Femur (tissue), 1 donor: ENCODE measurements around the gene ALOXE3.
A peak's percentile ranks its signal among the peaks of the same experiment; 100 is the strongest.

Experiments used
- DNase-seq: peaks from one replicate; pipeline ENCODE4 v3.0.0-alpha.2; 2017

Gene ALOXE3

DNA sequence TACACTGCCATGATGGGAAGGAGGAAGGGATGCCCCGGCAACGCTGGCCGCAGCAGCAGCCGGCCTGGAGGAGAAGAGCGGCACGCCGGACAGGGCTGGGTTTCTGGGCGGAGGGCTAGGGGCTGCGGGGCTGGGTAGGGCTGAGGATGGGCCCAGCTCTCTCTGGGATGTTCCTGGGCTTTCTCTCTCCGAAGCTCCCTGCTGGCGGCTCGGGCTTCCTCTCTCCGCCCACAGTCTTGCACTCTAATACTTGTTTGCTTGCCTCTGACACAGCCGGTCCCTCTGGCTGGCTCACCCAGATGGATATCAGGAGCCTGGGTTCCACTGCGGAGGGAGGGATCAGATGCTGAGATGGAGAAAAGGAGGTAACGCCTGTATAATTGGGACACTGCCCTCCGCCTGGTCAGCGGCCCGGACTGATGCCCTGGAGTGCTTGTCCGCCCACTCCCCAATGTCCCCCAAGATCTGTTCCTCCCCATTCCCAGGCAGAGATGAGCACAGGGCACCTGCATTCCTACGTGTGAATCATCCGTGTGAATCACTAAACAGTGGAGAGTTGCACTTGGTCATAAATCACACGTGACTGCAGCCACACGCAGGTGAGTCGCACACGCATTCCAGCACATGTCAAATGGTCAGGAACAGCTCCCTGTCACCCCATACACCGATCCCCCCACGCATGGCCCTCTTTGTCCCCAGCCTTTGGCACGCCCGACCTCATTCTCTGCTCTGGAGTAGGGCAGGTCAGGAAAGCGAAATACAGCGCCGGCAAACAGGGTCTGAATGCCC, at the start of gene ALOXE3:
Gene ALOXE3 (minus strand): TSS at position 535 of the 789 bp plus-strand sequence. CDS start 524 bp downstream, at position 11.
- peak; percentile 52 for DNase-seq

DNA sequence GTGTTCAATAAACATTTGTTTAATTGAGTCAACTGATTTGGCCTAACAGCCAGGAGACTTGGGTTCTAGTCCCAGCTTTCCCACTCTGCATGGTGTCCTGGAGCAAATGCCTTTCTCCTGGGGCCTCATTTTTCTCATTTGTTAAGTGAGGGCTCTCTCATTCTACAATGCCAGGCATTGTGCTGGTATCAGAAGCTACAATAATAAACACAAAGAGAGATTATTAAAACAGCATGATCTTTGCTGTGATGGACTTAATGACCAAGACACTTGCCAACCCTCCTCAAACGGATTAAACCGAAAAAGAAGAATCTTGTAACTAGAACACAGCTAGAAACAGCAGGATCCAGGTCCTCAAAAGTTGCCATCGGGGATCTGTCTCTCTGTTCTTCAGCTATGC, 49.2 kb upstream of the ALOXE3 start:
- DNase-seq, result no peak

DNA sequence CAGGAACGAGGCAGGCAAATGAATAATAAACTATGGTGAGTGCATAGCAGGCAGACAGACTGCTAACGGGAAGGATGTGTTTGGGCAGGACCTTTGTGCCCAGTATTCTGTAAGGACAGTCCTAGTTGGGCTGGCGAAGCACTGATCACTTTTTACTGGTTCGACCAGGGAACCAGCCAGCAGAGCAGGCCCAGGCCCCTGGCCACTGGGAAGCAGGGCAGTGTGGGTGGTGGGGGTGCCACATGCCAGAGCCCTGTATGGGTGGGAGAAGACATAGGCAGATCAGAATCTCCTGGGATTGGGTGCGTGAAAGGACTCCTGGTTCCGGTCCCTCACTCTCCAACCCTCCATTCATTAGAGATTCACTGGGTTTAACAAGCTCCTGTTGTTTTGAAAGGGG, 48.4 kb upstream of the ALOXE3 start:
- DNase-seq, result no peak

DNA sequence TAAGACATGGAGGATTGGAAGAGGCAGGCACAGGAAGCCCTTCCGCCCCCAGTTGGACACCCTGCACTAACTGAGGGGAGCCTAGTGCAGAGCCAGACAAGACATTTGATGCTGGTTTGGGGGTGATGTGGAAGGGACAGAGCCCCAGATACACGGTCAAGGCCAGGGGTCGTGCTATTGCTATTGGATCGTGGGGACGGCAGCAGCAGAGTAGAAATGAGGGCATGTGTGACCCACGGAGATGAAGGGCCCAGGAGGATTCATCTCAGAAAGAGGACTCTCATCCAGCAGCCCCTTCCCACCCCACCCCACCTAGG, 46.5 kb upstream of the ALOXE3 start:
- DNase-seq, result peak; percentile 25

DNA sequence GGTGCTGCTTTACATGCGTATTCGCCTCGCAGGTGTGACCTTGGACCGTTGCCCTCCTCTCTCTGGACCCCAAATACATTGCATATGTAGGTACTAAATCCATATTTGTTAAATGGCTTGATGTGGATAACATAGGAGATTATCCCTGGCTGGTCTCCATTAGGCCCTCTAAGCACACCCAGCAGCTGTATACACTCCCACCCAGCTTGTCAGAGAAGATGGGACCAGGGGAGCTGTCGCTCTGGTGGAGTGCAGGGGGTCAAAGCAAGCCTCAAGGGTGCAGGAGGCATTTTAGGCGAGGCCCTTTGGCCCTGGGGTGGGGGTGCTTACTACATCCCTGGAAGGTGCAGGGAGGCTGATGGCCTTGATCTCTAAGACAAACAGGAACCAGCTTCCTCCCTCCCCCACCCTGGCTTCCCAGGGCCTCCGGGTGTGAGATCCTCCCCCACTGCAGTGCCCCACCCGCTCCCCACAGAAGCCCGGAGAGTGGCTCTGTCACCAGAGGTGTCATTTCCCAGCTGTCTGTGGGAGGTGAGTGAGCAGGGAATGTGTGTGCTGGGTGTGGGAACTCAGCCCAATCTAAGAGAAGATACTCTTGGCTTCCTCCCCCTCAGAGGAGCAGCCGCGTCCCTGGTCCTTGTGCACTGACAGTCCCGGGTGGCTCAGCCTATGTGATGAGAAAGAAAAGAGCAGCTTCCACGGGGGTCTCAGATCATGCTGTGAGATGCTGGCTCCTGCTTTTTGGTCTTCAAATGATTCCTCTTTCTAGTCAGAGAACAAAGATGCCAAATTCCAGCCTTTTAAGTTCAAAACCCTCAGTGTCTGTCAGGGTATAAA, 45.9 kb upstream of the ALOXE3 start:
- peak; percentile 78 for DNase-seq

DNA sequence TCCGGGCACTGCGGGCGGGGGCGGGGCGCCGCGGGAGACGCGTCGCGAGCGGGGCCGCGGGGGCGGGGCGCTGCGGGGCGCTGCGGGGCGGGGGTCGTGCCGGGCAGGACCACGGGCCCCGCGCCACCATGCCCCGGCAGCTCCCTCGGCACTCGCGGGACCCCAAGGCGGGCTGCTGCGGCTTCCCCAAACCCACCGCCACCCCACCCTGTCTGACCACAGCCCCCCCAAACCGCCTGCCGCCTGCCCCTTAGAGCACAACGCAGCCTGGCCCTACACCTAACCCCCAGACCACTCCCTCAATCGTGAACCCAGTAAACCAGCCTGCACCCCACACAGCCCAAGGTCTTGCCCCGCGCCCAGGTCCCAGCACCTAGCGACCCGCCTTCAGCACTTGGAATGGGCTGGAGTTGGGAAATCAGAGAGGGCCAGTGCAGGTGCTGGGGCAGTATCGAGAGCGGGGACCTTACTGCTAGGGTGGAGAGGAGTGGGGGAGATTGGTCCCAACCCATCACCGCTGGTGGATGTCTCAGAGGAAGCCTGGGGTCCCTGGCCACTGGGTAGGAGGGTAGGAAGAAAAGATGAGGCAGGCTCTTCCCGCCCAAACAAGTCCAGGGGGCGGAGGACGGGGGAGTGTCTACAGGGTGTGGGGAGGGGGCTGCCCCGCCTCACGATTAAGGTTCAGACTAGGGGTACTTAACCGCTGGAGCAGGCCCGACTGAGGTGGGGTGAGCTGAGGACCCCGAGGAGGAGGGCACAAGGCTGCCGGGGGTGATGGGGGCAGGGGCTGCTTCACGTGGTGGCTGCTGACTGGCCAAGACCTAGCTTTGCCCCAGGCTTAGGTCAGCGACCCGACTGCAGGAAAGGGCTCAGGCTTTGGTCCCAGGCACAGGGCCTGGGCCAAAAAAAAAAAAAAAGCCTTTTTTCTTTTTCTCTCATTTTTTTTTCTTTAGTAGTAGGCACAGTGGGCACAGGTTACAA, 45.0 kb upstream of the ALOXE3 start:
- DNase-seq, result peak; percentile 48

DNA sequence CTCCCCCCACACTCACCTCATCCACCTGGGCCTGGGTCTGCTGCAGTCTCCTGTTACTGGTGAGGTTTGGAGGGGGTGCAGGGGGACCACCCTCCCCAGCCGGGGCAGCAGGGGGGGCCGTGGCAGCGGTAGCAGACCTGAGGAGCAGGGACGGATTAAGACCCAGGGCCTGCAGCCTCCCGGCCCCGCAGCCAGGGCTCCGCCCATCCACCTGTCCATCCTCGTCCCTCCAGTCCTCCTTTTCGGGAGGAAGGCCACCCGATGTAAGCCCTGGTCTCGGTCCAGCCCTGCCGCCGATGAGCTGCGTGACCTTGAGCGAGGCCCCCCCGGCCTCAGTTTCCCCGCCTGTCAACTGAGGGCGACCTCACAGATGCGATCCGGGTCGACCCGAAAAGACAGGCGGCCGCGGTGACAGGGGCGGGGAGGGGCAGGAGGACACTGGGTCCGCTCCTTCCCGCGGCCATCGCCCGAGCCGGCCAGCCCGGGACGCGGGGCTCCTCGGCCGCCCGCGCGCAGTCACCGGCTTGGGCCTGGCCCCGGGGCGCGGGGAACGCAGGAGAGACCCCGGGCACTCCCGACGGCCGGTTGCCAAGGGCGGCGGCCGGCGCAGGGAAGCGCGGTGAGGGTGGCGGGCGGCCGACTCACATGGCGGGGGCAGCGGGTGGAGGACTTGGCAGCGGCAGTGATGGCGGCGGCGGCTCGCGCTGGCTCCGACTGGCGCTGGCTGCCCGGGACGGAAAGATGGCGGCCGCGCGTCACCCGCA, 44.1 kb upstream of the ALOXE3 start, which contains the start of gene VAMP2:
Gene VAMP2 (minus strand): TSS at position 716 of the 764 bp plus-strand sequence. CDS start 69 bp downstream, at position 647.
- peak; percentile 91 for DNase-seq

DNA sequence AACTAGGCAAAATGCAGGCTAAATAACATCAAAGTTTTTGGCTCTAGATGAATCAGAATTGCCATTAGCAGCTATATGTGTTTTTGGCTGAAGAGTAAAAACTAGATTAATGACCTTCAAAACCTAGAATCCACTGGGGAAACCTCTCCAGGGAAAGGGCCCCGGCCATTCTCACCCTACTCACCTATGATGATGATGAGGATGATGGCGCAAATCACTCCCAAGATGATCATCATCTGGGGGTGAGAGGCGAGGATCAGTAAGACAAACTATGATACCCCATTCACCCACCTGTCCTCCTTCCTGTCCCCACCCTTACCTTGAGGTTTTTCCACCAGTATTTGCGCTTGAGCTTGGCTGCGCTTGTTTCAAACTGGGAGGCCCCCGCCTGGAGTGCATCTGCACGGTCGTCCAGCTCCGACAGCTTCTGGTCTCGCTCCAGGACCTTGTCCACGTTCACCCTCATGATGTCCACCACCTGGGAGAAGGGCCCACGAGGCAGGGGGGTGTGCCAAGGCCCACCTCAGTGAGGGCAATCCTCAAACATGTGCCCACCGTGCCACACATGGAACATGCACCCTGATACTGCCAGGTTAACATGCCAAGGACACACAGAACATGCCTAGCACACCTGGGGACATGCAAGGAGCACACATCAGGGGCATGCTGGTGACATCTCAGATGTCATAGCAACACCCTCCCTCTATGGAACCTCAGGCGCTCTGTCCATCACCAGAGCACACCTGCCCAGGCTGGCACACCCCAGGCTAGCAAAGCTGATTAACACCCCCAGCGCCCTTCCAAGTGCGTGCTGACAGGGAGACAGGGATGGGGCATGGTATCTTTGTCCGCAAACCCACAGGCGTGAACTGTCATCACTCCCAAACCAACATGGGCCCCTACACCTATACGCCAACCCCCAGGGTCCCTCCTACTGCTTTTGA, 43.2 kb upstream of the ALOXE3 start:
- peak; percentile 44 for DNase-seq

DNA sequence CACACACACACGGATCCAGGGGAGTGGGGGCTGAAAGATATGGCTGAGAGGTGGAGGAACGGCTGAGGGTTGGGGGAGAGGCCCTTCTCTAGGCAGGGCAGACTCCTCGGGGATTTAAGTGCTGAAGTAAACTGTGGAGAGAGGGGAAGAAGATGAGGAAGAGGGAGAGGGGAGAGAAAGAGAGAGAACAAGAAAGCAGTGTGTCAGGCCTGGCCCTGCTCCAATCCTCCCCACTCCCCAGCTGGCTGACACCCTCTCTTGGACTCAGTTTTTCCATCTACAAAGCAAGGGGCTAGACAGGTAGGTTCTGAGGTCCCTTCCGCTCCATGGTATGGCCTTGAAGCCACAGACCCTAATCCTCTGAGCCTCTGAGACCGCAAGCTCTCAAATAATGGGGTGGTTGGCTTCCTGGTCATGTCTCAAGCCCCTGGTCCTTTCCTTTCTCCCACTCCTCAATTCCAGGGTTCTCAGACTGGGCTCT, 42.5 kb upstream of the ALOXE3 start:
- peak; percentile 24 for DNase-seq

DNA sequence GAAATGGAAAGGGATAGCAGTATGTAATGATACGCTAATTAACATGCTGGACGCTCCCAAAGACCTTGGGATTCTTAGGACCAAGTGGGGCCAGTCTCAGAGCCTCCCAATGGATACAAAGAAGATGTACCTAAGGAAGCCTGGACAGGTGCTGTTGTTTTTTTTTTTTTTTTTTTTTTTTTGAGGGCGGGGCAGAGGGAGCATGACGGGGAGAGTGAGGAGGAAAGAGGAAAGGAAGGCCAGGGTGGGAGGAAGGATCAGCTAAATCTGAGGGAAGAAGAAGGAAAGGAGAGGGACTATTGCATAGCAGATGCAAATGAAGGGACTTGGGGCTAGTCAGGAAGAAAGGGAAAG, 41.9 kb upstream of the ALOXE3 start:
- no peak for DNase-seq

DNA sequence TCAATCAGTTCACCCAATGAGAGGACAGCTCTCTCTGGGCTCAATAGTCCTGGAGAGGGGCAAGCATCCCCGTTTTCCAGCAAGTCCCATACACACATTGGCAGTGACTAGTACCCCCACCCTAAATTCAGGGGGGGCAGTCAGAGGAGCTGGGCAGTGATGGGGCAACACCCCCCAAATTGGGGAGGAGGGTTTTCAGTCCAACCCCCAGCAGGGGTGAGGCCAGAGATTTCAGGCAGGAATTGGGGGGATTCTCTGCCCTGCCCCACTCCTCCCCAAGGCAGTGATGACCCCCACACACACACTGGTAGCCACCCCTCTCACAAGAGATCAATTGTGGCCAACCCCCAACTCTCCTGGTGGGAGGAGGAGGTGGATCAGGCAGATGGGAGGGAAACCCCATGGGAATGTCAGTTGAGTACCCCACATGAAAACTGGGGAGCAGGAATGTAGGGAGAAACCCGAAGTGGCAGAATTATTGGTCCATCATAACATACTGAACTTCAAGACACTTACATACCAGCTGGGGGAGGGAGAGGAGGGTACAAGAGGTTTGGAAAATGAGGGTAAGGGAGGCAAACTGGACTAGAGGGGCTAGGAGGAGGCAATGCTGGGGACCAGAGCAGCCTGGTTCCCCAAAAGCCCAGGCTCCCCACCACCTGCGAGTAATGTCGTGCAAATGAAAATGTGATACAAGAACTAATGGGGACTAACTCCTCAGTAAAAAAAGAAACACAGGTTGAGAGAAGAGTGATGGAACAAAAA, 41.3 kb upstream of the ALOXE3 start:
- no peak for DNase-seq

DNA sequence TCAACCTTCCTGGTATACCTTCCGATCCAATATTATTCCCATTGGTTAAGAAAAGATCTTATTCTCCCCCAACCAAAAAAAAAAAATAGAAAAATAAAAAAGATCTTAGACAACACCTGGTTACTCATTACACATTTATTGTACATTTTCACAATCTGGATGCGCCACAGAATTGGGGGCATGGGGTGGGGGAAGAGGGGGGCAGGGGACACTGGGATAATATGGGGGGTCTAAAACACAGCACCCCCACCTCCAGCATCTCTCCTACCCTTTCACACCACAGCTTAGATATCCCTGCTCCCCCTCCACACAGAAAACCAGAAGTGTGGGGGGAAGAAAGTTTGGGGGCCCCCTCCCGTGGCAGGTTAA, 40.7 kb upstream of the ALOXE3 start:
- DNase-seq, result no peak

DNA sequence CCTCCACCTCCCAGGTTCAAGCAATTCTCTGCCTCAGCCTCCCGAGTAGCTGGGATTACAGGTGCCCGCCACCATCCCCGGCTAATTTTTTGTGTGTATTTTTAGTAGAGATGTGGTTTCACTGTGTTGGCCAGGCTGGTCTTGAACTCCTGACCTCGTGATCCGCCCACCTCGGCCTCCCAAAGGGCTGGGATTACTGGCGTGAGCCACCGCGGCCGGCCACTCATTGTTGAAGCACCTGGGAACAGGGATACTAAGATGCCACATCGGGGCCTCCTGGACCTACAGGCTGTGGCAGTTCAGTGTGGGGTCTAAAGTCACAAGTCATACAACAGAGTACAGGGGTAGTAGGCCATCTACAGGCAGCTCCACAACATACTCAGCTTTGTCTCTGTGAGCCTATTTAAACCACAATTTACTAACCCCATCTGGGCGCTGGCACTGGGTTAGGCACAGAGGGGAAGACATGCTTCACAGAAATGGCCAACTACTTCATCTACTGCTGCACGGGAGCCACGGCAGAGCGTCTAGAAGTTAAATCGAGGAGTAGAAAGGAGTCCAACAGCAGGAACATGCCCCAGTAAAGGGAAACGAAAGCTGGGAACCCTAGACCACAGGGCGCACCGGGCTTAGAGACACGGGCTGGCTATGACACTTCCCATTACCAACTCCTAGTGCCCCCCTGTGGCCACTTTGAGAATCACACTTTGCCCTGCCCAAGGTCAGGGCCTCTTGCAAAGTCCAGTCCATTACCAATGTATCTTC, 40.1 kb upstream of the ALOXE3 start:
- DNase-seq, result peak; percentile 92

DNA sequence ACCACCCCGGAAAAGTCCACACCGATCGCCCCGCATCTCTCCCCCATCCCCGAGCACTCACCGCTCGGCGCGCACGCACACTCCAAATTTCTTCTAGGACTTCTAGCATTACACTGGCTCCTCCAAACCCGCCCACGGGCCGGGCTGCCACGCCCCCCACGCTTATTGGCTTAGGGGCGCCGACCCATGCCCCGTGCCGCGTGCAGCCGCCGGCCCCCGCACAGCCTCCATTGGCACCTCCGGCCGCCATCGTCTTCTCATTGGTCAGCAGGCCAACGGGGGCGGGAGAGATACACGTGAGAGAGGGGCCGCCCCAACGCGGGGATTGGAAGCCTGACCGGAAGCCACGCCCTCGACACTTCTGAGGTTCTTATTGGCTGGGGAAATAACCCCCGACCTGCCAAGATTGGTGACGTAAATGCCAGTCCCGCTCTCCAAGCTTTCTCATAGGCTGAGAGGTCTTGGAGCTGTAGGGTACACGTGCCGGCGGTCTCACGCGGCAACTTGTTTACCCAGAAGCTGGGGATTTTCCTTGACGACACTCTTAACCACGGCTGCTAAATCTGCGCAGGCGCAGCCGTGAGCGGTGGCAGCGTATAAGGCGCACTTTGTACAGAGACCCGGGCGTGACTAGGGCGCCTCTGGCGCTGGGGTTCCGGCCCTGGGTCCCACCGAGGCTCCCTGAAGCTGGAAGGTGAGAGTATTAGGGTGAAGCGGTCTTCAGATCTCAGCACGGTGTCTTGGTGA, 38.1 kb upstream of the ALOXE3 start:
- peak; percentile 100 for DNase-seq

DNA sequence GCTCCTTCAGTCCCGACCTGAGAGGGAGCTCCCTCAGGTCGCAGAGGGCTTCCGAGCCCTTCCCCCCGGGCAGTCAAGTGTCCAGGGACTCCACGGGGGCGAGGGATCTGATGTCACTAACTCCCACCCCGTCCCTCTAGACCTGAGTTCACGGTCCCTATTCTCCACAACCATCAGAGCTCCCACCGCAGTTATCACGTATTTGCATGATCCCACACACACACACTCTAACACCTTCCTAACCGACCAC, 37.6 kb upstream of the ALOXE3 start:
- peak; percentile 55 for DNase-seq

DNA sequence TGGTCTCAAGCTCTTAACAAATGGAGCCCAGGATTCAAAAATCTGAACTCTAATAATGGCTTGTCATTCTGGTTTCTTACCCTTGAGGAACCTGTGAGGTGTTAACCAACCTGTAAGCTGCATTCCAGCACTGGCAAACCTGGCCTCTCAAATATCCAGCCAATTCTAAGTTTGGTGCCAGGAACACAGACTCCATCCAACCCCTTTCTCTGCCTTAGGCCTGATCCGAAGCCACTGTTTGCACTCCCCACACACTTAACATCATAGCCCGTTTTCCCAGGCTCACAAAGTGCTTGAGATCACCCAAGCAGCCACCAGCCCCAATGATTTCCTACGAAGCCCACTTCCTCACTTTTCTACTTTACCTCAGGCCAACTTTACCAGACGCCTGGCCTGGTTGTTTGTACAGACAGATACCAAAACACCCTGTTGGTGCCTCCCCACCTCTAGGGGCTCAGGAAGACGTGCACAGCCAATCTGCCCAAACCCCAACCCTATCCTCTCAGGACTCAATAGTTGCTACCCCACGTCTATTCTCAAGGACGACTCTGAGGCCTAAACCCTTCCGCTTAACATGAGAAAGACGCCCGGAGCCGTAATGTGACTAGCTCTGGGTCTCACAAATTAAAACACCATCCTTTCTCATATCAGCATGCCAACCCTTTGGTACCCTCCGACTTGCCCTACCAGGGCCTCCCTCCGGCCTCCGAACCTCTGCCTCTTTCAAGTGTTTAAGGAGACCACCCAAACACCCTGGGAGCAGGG, 37.1 kb upstream of the ALOXE3 start:
- DNase-seq, result no peak

DNA sequence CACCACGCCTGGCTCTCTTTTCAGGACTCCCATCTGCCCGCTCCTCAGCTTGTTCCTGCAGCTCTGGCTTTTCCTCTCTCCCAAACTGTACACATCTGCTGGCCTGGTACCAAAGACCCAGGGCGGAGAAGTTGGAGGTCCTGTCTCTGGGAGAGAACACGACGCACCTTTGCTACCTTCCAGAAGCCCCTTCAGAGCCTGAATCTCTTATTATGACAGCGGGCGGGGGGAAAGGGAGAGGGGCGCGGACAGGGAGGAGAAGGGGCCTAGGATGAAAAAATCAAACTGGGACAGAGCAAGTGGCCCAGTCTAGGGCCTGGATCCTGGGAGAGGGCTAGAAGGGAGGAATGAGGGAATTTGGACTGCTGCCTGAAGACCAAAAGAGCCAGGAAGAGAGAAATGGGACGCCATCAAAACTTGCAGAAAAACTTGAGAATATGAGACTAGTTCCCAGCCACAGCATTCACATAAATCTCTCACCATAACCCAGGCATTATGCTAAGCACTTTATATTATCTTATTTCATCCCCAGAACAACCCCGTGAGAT, 36.4 kb upstream of the ALOXE3 start:
- no peak for DNase-seq
